GM18867 (cell line): ENCODE results near the gene SEMA6D.

ENCODE experiments used
- ATAC-seq: cut with Tn5 transposase; IDR thresholded peaks from one replicate; pipeline ENCODE4 v1.9.1; 2021; ENCODE audit warnings: mild to moderate bottlenecking, moderate library complexity; ENCODE audit not compliant: unreplicated experiment

Gene SEMA6D

DNA sequence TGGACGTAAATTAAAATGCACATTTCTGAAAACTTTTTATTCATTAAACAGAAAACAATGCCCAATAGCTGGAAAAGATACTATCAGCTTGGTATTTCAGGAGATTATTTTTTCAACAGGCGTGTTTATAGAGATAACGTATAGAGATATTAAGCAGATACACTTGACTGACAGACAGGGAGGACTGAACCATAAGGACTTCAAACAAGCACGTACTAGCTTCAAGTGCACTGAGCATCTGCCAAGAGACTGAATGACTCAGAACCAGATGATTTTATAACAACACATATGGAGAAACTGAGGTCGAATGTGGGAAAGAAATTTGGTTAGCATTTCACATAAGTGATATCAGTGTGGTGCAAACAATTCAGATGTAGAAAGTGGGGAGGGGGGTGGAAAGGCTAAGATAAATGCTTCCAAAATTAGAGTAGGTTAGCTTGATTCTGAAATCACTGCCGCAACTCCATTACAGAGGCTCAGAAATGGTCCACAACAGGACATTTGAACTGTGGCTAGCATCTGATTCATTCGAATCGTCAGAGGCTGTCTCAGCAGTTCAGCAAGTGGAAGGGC is 103.5 kb downstream of the SEMA6D start:
- no peak for ATAC-seq

DNA sequence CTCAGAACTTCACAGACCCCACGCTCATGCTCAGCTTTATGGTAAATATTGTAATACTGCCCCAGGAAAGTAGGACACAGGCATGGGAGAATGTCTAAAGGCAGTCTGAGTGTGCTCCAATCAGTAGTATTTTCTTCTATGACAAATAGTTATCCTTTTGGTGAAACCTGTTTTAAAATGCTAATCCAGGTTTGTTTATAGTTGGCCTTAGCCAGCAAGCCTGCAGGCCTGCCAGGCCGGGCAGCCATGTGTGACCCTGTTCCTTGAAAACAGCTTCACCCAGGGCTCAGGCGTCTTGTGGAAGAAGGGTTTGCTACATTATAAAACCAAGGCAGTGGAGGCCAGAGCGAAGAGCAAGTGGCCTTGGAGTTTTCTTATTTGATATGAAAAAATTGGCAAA is 104.7 kb downstream of the SEMA6D start:
- no peak for ATAC-seq
